ENCODE data around the gene POU2F3.

Gene POU2F3

GRCh38 chr11:120210626-120211521 lies 29.1 kb upstream of the POU2F3 start, which contains the start of gene OAF:
TSS of gene OAF (plus strand) at chr11:120211032. CDS start at chr11:120211280, 248 bp downstream.
- peak; percentile 60 for DNase-seq (ENCODE audit: low spot score)

DNA sequence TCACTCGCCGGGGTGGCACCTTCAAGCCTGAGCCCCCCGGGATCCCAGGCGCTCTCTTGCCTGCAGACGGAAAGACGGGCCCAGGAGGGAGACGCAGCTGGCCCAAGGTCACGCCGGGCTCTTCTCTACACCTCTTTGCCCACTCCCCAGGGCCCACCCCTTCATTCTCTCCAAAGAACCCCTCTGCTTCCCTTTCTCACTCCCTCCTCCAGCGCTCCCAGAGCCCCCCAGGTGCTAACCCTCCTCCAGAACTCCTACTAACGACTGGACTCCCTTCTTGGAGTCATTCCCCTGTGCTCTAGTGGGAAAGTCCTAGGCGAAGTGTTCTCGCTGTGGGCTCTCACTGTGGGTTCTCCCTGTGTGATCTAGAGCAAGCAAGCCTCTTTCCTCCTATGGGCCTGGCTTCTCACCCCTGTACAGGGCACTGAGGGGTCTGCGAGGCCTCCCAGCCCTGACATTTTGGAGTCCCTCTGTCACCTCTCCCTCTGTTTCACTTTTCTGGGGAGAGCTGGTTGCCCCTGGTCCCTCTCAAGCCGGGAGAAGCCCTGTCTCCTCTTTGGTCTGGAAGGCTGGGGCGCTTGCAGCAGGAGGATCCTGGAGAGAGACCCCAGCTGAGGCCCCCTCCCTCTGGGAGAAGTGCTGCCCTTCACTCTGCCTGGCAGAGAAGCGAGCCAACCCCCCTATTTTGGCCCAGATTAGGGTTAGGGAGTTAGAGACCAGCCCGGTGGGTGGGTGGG lies 28.2 kb upstream of the POU2F3 start:
- no peak for DNase-seq (ENCODE audit: low spot score)

DNA sequence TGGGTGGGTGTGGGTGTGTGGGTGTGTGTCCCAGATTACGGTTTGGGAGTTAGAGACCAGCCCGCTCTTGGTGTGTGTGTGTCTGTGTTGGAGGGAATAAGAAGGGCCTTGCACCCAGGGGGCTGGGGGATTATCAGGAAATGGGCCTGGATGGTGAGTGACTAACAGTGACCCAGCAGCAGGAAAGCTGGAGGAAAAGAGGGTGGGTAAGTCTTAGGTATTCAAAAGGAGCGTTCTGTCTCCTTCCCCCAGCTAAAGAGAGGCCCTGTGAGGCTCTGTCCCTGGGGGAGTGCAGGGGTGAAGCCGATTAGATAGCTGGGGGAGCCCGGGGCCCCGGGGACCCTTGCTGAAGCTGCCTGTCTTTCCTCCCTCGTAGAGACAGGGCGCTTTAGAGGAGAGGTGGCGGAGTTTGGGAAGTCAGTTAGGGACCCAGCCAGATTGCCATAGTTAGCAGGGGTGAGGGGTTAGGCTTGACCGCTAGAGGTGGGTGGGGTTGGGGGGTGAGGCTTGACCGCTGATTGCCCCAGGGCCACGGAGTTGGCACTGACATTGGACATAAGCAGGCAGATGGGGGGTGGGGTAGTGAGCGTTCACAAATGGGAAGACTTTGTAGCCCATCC lies 27.6 kb upstream of the POU2F3 start:
- DNase-seq (ENCODE audit: low spot score) = no peak

DNA sequence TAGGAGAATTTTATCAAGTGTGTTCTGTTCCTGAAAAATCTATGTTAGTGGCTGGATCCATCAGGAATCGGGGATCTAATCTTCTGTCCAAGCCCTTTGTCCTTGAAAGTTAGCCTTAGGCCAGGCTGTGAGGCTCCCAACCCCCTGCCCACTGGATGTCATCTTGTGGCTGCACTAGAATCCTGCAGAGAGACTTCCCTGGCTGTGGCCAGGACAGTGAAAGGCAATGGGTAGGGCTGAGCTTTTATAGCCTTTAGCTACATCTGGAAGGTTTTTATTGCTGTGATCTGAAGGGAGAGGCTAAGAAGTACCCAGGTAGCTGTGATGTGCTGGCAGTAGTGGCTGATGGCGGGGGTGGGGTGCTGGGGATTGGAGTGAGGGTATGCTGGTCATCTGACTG lies 27.0 kb upstream of the POU2F3 start:
- DNase-seq (ENCODE audit: low spot score) = no peak

DNA sequence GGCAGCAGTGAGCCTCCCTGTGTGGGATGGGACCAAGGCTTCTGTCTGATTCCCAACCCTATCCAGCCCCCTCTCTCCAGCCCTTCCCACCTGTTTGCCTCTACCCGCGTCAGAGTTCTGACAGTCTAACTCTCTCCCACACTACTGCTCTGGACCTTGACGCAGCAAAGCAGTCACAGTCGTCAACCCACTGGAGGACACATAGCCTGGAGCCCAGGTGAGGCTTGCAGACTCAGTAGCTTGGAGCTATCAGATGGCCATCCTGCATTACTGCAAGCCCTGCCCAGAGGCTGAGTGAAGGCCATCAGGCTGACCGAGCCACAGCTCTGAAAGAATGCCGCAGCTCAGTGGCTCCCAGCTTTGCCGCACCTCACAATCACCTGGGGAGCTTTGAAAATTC lies 25.4 kb upstream of the POU2F3 start:
- no peak for DNase-seq (ENCODE audit: low spot score)

DNA sequence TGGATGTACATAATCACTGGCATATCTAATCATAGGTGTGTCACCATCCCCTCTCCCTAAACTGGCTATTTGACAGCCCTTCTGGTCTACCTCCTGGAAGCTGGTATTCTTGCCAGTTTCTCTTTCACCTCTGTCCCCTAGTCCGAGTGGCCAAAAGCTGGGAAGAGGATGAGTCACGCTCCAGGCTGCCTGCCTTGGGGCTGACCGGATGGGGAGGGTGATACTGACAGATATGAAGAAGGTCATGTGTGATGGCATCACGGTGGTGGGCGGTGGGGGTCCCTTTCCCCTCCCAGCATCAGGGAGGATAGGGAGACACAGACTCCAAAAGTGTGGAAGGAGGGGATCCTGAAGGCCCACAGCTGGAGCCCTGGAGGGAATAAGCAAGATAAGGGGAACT lies 24.3 kb upstream of the POU2F3 start:
- no peak for DNase-seq (ENCODE audit: low spot score)

- DNase-seq (ENCODE audit: low spot score) = no peak
Measured at GRCh38 chr11:120216426-120217102, 23.4 kb upstream of the POU2F3 start.

DNA sequence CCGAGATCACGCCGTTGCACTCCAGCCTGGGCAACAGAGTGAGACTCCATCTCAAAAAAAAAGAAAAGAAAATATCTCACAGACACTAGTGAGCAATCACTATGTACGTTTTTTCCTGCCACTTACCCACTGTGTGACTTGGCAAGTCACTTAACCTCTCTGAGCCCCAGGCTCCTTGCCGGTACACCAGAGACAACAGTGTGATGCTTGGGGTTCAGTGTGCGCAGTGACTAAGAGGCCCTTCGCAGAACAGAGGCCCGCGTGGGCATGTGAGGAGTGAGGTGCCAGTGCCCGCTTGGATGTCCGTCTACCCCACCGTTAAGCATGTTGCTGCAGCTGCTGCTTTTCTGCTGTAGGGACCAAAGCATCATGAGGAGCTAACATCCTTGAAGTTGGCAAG lies 22.4 kb upstream of the POU2F3 start:
- DNase-seq (ENCODE audit: low spot score) = no peak

DNA sequence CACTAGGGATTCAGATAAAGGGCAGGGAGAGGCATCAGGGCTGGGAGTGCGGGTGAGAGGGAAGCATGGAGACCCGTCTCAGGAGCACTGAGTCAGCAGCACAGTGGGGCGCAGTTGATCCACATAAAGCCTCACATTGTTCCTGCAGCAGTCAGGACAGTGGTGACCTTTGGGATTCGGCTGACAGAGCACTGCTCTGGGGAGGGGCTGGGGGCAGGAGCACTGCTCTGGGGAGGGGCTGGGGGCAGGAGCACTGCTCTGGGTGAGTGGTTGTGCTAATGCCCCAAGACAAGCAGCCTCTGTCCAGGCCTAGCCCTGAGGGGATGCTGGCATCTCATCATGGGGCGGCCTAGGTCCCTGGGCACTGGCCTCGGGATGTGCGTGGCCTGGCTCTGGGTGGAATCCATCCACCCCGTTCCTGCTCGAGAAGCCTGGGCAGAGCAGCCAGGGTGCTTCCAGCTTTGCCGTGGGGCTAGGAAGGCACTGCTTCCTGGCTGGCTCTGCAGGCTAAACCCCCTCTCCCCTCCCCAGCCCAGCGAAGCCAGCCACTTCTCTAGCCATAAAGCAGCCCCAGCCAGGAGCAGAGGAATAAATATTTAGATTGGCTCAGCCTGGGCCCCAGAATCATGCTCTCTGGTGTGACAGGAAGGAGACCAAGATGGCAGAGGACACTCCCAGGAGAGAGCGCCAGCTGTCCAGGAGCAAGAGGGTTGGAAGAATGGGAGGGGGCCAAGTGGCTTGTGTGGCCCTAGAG lies 21.8 kb upstream of the POU2F3 start:
- no peak for DNase-seq (ENCODE audit: low spot score)

DNA sequence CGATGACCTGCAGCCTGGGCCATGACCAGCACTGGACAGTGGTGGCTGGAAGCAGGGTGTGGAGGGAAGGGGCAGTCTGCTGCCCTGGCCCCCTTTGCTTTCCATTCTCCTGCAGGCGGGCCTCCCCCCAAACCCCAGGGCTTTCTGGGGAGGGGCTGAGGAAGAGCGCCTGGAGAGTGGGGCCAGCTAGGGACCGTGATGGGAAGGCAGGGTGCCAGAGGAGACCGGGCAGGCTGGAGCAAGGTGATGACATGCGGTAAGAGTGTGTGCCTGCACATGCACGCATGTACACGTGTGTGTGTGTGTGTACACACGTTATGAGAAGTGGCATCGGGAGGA lies 21.3 kb upstream of the POU2F3 start:
- DNase-seq (ENCODE audit: low spot score) = no peak

GRCh38 chr11:120219232-120219937 lies 20.6 kb upstream of the POU2F3 start:
- no peak for DNase-seq (ENCODE audit: low spot score)

DNA sequence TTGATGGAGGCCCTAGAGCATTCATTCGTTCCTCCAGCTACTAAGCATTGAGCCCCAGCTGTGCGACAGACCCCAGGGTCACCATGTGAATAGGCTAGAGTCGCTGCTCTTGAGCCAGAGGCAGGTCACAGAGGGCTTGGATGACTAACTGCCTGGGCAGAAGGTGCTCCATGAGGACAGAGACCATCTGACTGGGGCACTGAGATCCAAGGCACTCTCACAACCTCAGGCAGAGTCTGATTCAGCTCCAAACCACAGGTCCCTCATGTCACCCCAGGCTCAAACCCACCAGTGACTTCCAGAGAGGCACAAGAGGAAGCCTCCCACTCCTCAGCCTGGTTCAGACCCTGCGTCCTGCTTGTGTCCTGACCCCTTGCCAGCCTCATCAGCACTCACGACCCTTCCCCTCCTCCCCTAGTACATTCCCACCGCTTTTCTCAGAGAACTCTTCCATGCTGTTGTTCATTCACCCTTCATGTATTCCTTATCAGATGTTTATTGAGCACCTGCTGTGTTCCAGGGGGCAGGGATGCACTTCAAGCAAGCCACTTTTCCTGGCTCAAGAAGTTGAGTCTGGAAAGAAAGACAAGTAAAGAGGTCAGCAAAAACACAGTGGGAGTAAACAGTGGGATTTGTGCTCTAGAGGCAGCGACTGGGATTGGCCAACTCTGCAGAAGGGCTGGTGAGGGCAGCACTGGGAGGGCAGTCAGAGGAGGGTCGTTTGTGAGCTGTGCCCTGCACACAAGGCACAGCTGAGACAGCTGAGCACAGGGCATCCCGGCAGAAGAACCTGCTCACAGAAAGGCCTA lies 19.8 kb upstream of the POU2F3 start:
- no peak for DNase-seq (ENCODE audit: low spot score)

DNA sequence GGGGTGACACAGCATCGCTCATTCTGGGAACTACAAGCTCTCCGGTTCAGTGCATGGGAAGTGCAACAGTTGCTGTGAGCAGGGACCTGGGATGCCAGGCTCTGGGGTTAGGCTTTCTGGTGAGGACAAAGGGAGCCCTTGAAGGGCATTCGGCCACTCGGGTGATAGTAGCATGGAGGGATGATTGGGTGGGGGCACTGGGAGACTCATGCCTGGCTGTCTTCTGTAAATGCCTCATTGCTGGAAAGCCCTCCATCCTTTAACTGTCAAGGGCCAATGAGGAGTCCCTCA lies 19.2 kb upstream of the POU2F3 start:
- no peak for DNase-seq (ENCODE audit: low spot score)

DNA sequence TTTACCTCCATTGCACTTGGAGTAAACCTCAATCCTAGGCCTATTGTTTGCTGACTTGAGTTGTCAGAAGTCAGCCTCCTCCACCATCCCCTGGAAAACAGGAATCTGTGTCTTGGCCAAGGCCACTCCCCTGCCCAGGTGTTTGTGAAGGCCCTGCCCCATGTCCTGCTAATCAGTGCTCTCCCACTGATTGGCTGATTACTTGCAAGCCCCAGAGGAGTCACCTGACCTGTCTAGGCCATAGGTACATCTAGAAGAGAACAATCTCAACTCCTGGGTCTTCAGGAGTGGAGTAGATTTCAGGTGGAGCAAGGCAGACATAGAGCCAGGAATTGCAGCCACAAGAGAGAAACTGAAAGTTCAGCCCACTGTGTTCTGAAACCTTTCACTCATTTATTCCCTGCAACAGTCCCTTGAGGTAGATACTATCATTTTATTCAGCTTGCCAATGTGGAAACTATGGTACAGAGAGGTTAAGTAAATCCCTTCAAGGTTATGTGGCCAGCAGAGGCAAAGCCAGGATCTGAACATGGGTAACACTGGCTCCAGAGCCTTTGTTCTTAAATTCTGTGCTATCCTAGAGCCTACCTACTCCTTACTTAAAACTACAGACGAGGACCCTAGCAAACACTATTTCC lies 18.7 kb upstream of the POU2F3 start:
- DNase-seq (ENCODE audit: low spot score) = no peak

DNA sequence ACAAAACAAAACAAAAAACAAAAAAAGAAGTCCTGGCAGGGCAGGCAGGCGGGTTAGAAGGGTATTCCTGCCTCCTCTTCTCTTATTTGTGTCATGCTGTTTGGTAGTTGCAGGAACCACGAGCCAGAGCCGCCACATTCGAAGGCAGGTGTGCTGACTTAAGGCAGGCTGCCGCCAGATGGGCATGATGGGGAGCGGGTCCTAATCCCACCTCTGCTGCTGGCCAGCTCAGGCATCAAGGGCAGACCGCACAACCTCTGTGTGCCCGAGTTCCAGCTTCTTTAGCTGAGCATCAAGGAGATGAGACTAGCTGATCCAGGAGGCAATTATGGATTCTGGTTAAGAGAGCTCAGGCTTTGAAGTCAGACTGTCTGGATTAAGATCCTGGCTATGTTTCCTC lies 17.0 kb upstream of the POU2F3 start:
- no peak for DNase-seq (ENCODE audit: low spot score)

DNA sequence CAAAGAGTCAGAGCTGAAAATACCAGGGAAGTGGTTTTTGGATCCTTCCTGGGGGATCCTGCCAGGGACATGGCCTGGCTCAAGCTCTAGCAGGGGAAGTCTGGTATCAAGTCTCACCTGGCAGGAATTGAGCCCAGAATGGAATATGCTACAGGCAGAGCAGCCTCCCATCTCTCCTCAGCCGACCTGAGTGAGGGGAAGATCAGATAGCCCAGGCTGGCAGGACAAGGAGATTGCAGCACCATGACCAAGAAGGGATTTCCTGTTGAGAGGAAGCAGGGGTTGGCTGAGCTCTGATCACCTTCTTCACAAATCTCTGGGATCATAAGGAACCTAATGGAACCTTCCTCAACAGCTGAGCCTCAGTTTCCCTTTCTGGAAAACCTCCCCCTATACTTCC lies 16.1 kb upstream of the POU2F3 start:
- no peak for DNase-seq (ENCODE audit: low spot score)

DNA sequence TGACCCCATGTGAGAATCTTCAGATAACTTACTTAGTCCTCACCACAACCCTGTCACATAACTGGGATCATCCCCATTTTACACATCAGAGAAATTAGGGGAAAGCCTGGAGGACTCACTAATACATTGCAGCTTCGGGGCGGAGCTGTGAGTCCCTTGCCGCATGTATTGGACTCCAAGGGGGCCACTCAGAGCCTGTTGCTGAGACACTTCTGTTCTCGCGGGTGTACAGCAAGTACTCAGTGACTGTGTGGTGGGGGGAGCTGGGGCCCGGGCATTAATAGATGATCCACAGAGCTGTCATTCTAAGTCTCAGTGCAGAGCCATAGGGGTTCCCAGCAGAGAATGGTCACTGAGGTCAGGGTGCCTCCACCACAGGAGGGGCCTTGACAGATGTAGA lies 15.6 kb upstream of the POU2F3 start:
- no peak for DNase-seq (ENCODE audit: low spot score)

DNA sequence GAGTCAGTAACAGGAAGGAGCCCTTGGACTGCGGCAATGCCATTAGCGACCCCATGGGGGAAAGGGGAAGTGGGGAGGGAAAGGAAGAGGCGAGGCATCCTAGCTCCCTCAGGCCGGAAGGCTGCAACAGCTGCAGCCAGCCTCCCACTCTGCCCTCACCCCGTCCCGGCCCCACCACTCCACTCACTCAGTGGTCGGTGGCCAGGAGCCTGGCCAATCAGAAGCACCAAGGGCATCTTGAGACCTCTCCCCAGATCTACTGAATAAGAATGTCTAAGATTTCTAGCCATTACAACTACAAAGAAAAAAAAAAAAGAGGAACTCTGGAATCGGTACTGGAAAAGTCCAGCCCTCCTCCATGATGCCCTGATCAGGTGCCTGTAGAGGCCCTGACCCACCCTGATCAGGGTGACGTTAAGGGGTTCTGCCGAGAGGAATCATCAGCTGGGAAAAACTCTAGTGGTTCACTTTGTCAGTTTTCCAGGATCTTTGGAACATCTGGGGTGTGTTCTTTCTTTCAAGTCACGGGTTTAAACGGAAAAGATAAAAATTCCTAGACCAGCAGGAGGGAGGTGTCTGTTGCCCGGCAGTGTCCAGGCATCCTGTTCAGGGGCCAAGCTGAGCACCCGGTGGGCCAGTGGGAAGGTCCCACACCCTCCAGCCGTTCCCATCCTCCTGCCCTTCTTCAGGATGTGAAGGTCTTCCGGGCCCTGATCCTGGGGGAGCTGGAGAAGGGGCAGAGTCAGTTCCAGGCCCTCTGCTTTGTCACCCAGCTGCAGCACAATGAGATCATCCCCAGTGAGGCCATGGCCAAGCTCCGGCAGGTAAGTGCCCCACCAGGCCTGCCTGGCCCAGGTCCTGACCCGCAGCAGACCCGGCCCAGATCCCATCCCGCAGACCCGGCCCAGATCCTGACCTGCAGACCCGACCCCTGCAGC lies 14.7 kb upstream of the POU2F3 start:
- no peak for DNase-seq (ENCODE audit: low spot score)

- no peak for DNase-seq (ENCODE audit: low spot score)
Measured at GRCh38 chr11:120226242-120226641, 13.7 kb upstream of the POU2F3 start.
